IPS-11a (cell line): ENCODE data around the gene ERC2.

ENCODE experiments used
- H3K4me3 ChIP-seq: one replicate; pipeline ENCODE4 v1.5.1; 2013; ENCODE audit warnings: low read depth, low read length, control low read depth

The ERC2 gene

GRCh38 chr3:55812394-55813013, 655.8 kb downstream of the ERC2 start:
- no peak overlapping the region for H3K4me3 ChIP-seq

GRCh38 chr3:55807210-55807609, 661.1 kb downstream of the ERC2 start:
- H3K4me3 ChIP-seq = no peak overlapping the region

- no peak overlapping the region for H3K4me3 ChIP-seq
These were observed 663.1 kb downstream of the ERC2 start for GRCh38 chr3:55805169-55805568.

- H3K4me3 ChIP-seq = no peak overlapping the region
These were observed 663.8 kb downstream of the ERC2 start for GRCh38 chr3:55804170-55805095.

GRCh38 chr3:55802816-55803215, 665.5 kb downstream of the ERC2 start:
- no peak overlapping the region for H3K4me3 ChIP-seq

- no peak overlapping the region for H3K4me3 ChIP-seq
These were observed 666.6 kb downstream of the ERC2 start for GRCh38 chr3:55801676-55802075.

GRCh38 chr3:55801068-55801467, 667.2 kb downstream of the ERC2 start:
- H3K4me3 ChIP-seq = no peak overlapping the region

- no peak overlapping the region for H3K4me3 ChIP-seq
These were observed 670.5 kb downstream of the ERC2 start for GRCh38 chr3:55797775-55798174.

- H3K4me3 ChIP-seq = no peak overlapping the region
These were observed 671.2 kb downstream of the ERC2 start for GRCh38 chr3:55797084-55797483.

GRCh38 chr3:55796533-55796932, 671.7 kb downstream of the ERC2 start:
- no peak overlapping the region for H3K4me3 ChIP-seq

- H3K4me3 ChIP-seq = no peak overlapping the region
These were observed 672.5 kb downstream of the ERC2 start for GRCh38 chr3:55795746-55796145.

- no peak overlapping the region for H3K4me3 ChIP-seq
These were observed 673.0 kb downstream of the ERC2 start for GRCh38 chr3:55795296-55795695.

- no peak overlapping the region for H3K4me3 ChIP-seq
These were observed 675.5 kb downstream of the ERC2 start for GRCh38 chr3:55792742-55793141.

GRCh38 chr3:55792009-55792408, 676.3 kb downstream of the ERC2 start:
- no peak overlapping the region for H3K4me3 ChIP-seq

- no peak overlapping the region for H3K4me3 ChIP-seq
These were observed 677.5 kb downstream of the ERC2 start for GRCh38 chr3:55790596-55791350.

- no peak overlapping the region for H3K4me3 ChIP-seq
These were observed 678.8 kb downstream of the ERC2 start for GRCh38 chr3:55789516-55789915.

- H3K4me3 ChIP-seq = no peak overlapping the region
These were observed 685.5 kb downstream of the ERC2 start for GRCh38 chr3:55782807-55783206.

GRCh38 chr3:55782351-55782750, 685.9 kb downstream of the ERC2 start:
- H3K4me3 ChIP-seq = no peak overlapping the region

- no peak overlapping the region for H3K4me3 ChIP-seq
These were observed 687.4 kb downstream of the ERC2 start for GRCh38 chr3:55780913-55781312.

- H3K4me3 ChIP-seq = no peak overlapping the region
These were observed 688.7 kb downstream of the ERC2 start for GRCh38 chr3:55779543-55779942.

- no peak overlapping the region for H3K4me3 ChIP-seq
These were observed 692.7 kb downstream of the ERC2 start for GRCh38 chr3:55775366-55776154.
